Stimulated activated CD4-positive, alpha-beta T cell treated with anti-CD3 and anti-CD28 coated beads, Interleukin-4, amount 100 ng/mL, for 4 hours (primary cell): Measurements from ENCODE around the gene COL15A1.

ENCODE experiments used
- DNase-seq, 2 experiments: peaks; one replicate each; pipeline ENCODE4 v3.0.0-alpha.2; 2020

The COL15A1 gene

DNA sequence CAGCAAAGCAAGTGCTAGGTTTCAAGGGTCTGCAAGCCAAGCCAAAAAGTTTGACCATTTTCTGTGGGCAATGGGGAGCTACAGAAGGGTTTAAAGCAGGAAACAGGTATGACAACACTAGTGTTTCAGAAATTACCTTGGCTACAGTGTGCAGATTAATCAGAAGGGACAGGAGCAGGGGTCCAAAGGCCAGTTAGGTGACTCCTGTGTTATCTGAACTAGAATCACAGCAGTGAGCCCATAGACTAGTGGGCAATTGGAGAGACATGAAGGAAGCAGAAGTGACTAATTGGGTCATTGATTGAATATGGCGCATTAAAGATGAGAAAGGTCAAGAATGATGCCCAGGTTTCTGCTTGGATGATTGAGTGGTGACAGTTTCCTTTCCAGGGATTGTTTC is 119.8 kb downstream of the COL15A1 start:
- DNase-seq: no peak

DNA sequence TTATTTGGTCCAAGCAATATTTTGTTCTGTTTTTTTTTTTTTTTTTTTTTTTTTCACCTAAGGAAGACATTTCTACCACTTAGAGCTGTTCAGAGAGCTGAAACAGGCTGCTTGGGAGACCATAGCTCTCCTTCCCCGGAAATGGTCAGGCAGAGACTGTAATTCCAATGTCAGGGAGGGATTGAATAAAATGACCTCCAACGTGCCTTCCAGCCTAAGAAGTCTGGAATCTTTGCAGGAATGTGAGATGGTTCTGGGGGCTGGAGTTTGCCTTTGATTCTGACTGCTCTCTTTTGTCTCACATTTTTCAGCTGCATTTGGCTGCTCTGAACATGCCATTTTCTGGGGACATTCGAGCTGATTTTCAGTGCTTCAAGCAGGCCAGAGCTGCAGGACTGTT is 122.9 kb downstream of the COL15A1 start:
- DNase-seq: no peak

DNA sequence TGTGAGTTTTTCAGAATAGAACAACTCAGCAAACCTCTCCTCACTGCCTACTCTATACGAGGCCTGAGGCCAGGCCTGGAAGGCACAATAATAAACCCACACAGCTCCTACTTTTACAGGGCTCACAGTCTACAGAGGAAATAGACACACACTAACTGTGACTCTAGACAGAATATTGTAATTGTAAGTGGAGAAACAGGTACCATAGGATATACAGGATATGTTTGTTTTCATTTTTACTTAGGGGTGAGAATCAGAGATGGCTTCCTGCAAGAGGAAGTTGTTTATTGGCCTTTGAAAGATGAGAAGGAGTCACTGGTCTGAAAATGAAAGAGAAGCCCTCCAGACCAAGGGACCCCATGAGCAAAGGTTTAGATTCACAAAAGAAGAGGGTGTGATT is 125.4 kb downstream of the COL15A1 start:
- DNase-seq: no peak

DNA sequence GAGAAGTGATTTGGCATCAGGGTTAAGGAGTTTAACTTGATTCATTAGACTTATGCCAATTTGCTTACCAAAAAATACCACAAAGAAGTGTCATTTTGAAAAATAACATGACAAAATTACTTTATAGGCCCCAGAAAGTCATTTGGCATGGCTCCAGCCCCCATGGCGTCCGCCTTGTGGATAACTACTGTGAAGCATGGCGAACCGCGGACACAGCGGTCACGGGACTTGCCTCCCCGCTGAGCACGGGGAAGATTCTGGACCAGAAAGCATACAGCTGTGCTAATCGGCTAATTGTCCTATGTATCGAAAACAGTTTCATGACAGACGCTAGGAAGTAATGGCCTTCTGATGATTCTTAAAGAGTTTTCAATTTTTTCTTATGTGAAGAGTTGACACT is 125.8 kb downstream of the COL15A1 start:
- DNase-seq: no peak

DNA sequence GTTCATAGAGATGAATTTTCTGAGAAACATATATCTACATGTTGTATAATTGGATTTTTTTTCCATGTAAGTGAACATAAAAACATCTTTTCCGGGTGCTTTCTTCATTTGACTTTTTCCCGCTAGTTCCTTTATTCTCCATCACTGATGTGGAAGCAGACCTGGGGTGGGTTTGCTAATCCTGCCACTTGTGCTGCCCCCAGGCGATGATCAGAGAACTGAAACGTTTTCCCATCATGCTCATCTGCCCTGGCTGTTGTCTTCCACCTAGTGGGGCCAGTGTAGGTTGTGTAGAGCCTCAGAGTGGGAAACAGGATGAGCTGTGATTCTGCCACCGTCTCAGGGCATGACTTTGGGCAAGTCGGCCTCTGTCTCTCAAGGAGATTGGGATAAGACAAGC is 127.0 kb downstream of the COL15A1 start:
- no peak for DNase-seq

DNA sequence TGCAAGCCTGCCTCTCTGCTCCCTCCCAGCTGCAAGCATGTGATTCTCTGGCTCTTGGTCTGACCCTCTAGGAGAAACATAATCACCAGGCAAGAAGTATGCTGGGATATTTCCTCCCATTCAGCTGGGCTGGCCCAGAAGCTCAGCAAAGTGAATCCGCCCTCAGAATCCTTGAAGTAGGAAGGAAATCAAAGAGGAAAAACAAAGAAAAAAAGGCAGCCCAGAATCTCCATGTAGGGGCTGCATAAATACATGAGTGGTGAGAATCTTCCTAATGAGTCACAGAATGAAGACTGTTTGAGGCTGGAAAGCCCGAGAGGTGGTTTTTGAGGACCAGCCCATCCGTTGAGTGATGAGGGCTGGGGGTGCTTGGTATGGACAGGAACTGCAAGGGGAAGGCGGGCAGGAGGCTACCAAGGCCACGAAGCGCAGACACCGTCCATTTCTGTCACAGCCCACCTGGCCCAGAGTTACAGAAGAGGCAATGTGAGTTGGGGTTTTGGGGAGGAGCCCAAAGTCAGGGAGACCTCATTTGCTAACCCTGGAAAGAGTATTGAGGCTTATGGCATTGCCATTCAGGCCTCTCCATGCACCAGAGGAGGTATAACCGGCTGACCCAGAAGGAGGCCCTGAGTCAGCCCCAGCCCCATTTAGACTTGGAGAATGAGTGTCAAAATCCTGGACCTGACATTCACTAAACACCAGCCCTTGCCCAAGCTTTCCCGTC is 127.8 kb downstream of the COL15A1 start:
- no peak for DNase-seq

DNA sequence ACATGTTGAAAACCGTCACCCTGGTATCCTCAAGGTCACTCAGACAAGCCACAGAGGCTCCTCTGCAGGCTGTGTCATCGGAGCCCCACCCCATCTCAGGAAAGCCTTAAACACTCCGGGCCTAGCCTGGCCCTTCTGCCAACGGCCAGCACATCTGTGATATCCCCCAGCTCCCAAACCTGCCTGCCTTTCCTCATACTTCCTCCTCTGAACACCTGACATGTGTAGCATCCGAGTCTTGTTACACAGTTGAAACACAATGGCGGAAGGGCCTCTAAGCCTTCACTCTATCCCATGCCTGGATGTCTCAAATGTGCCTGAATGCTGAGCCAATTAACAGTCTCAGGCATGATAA is 128.3 kb downstream of the COL15A1 start:
- no peak for DNase-seq

DNA sequence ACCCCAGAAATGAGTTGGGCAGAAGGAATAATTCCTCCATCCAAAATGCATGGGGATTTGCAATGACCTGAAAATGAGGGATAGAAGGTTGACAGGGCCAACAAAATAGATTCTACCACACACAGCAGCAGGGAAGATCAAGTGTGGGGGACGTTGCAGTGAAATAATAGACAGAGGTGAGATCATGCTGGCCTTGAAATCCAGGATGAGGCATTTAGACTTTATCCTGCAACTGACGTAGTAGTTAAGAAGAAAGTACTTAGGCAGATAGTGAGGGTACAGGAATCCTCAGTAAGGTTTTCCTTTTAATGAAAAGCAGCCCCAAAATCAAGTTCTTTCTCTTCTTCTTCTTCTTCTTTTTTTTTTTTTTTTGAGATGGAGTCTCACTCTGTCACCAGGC is 129.6 kb downstream of the COL15A1 start:
- no peak for DNase-seq

DNA sequence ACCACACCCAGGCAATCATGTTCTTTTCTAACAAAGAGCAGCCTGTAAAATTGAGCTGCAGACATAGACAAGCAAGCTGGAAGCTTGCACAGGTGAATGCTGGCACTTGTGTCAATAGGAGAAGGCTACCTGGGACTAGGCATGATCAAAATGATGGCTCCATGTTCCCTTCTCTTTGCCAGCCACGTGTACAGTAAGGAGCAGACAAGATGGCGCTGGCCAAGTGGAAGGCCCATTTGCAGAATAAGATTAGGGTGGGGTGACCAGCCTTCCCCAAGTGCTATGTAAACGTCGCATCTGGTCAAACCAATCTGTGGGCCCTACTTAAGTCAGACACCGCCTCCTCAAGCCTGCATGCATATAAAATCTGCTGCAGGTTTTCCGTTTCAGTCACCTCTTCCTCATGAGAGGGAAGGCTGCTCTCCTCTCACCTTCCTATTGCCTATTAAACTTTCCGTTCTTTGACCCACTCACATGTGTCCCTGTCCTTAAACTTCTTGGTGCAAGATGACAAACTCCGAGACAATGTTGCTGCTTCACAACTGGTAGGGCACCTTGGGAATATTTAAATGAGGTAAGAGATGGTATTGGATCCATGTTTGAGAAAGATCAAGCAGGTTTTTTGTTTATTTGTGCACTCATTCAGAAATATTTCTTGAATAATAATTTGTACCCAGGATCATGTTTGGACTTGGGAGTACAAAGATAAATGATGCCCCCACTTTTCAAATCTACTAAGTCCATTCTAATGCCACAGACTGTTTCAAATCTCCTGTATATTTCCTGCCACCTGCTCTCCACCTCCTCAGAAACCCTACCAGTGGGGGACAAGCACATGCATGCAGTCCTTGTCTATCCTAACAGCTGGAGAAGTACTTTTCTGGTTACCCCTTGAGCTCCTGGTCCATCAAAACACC is 130.5 kb downstream of the COL15A1 start:
- no peak for DNase-seq

DNA sequence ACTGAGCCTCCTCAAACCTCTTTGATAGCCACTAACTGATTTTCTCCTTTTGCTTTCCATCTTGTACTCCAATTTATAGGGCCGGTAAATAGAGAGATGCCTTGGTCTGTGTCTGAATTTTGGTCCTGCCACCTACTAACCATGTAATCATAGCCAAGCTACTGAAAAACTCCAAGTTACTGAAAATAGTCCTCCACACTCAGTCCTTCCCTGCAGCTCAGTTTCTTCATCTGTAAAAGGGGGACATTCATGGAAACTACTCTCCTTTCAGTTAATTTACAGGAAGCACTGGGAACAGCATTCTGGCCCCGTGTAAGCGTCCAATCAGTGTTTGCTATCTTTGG is 131.2 kb downstream of the COL15A1 start:
- no peak for DNase-seq

DNA sequence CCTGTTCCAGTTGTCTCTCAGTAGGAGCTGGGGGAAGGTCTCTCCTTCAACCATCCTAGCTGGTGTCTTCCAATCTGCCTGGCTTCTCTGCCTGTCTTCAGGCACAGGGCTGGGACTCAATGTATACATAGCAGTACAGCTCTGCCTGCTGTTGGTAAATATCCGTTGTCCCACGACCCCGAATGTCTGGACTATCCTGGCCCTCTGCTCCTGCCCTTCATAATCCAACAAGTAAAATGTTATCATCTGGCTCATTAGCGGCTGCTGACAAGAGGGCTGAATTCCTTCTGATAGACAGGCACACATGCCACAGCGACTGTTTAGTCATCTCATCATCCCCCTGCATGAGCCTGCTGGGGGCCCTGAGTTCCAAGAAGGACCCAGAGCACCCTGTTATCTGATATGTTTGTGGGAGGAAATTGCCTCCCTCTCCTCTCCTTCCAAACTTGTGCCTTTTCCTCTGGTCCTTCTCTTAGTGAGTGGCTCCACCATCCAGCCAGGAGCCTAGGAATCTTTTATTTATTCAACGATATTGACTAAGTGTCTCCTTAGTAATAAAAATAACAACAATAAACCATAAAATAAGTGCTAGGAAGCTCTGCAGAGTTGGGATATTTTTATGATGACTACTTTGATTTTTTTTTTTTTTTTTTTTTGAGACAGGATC is 131.7 kb downstream of the COL15A1 start:
- DNase-seq: no peak

DNA sequence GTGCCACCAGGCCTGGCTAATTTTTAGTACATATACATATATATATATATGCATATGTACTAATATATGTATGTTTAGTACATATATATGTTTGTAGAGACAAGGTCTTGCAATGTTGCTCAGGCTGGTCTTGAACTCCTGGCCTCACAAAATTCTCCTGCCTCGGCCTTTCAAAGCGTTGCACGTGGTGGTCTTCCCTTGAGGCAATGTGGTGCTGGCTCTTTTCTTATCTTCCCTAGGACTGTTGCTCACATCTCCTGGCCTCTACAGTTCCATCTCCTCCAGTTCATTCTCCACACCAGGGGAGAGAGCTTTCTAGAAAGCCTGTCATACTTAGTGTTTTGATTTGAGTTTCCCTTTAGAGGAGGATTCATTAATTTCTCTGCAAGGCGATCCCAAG is 132.3 kb downstream of the COL15A1 start:
- no peak for DNase-seq

DNA sequence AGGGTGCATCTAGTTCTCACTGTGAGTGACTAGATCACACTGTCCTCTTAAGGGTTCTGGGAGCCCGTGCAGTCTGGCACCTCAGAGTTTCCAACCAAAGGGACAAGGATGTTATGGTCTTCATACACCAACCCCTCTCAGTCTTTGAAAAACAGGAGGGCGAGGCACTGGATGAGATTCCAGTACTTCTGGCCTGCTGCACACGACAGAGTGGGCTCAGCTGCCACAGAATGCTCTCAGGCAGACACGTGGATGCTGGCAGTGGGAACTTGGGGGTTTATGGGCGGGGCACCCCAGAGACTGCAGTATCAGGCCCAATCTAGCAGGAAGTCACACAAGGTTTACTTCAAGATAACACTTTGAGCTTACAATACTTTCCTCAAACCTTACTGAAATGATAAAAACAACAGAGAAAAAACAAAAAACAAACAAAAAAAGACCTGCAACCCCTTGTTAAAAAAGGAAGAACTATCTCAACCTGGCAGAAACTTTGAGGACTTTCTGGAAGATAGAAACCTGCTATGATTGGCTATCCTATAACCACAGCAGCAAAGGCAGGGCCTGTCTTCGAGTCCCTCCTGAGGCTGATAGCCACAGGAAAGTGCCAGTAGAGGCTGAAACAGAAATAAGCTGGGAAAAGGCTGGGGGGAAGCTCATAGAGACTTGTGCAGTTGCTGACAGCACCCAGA is 132.9 kb downstream of the COL15A1 start:
- peak in 1 of 2 experiments; percentile 38 for DNase-seq

DNA sequence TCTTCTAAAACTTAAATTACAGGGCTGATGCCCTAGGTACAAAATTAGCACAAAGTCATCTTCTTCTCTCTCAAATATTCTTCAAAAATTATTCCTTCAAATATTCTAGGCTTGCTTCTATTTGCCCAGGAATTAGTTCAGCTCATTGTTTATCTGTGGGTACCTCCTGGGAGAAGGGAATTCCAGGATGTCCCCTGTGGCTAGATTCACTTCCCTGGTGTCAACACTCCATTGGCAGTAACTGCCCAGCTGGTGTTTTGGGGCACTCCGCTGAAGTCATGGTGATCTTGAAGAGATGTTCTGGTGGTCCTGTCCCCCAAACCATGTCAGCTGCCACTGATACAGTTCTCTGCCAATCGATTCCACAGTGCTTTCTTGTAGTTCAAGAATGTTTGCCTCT is 135.0 kb downstream of the COL15A1 start:
- DNase-seq: no peak

DNA sequence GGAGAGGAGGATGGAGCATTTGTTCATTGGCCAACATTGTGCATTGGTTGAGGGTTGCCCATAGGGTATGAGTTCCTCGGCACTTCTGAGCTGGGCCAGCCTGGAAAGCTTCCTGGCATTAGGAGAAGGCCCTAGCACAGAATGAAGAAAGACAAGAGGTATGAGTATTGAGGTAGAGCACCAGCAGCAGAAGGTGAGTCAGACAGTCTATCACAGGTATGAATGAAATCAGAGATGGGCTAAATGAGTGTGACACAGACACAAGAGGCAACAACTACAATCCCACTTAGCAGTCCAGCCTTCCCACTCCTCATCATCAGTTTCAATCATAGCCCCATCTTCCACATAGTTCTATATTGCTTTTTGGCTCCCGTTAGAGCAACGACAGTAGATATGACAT is 135.8 kb downstream of the COL15A1 start:
- no peak for DNase-seq

DNA sequence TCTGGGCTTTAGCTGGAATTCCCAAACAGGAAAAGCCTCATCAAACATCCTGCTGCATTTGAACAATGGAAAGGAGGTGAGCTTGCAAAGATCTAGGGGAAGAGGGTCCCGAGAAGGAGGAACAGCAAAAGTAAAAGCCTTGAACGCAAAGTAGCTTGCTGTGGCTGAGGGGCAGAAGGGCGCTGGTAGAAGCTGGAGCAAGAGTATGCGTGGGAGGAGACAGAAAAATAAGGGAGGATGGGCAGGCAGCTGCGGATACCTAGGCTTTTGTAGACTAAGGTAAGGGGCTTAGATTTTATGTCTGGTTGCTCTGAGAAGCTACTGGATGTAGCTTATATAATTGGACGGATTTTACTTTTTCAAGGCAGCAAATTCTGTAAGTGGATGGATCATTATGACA is 139.3 kb downstream of the COL15A1 start:
- DNase-seq: no peak

DNA sequence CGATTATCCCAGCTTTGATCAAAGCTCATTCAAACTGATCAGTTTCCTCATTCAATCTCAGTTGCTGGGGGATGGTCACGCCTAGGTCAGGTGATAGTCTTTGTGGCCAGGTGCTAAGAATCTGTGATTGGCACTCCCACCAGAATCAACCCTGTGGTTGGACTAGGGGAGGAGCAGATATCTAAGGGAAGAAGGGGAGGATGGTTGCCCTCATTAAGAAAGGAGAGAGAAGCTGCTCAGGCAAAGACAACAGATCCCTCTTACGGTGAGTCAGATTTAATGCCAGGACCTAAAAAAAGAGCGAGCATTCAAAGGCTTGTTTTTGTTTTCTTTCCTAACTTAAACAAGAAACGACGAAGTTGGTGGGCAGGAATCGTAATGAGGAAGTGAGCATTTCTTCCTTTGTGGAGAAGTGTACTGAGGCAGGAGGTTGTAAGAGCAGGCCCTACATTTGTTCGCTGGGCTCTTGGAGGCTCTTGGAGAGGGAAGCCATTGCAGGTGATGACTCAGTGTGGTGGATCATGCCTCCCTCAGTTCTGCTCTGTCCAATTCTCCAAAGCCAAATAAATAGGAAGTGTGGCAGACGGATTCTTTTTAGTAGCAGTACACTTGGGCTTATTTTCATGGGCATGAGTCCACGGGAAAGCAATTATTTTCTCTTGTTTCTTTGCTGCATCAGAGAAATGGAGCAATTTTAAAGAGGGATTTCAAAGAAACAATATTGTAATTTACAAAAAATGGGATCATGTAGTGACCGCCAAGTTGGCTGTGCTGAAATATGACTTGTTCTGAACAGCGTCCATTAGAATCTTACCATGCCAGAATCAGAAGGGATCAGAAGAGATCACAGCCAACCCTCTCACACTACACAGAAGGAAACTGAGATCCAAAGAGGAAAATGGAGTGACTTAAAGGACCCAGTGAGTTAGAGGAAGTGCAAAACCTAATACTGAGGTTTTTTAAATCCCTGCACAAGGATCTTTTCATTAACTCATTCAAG is 142.5 kb downstream of the COL15A1 start:
- DNase-seq: no peak

DNA sequence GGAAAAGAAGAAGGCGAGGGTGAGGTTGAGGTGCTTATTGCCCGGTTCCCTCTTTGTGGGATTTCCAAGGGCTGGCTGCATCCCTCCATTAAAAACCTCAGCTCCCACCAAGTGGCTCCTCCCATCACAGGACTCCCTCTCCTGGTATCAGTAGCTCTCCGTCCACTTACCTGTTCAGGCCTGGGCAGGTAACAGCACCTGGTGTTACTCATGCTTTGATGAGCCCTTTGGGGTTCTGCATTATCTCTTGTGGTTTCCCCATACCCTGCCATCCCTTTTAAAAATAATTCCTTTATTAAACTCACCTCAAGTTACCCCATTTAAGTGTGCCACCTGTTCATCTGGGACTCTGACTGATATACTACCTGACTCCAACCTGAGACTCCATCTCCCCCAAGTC is 143.8 kb downstream of the COL15A1 start:
- no peak for DNase-seq

DNA sequence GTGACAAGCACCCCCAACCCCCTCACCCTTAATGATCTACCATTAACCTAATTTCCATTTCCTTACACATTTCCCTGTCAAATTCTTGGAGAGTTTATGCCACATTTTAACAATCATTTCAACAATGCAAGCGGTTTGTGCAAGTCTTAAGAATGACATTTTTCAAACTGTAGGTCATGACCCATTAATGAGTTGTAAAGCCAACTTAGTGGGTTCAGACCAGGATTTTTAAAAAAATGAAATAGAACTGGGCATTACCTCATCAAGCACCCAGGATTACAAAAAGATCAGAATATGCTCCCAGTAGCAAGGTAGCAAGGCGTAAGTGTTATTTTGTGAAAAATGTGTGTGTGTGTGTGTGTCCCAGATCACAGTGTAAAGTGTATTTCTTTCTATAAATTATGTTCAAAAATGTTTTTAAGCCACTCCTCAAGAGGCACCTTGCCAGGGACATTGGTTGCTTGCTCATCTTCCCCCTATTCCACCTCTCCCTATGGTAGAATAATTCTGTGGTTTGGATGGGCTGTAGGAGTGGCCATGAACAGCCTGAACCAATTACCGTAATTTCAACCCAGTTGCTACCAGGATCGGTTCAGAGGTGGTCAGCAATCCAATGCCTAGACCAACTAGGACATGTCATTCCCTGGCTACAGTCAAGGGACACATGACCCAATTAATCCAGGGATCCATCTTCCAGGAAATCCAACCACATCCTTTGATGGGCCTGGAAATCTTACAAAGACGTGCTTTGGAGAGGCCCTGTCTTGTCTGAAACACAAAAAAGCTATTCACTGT is 146.8 kb downstream of the COL15A1 start:
- DNase-seq: no peak

DNA sequence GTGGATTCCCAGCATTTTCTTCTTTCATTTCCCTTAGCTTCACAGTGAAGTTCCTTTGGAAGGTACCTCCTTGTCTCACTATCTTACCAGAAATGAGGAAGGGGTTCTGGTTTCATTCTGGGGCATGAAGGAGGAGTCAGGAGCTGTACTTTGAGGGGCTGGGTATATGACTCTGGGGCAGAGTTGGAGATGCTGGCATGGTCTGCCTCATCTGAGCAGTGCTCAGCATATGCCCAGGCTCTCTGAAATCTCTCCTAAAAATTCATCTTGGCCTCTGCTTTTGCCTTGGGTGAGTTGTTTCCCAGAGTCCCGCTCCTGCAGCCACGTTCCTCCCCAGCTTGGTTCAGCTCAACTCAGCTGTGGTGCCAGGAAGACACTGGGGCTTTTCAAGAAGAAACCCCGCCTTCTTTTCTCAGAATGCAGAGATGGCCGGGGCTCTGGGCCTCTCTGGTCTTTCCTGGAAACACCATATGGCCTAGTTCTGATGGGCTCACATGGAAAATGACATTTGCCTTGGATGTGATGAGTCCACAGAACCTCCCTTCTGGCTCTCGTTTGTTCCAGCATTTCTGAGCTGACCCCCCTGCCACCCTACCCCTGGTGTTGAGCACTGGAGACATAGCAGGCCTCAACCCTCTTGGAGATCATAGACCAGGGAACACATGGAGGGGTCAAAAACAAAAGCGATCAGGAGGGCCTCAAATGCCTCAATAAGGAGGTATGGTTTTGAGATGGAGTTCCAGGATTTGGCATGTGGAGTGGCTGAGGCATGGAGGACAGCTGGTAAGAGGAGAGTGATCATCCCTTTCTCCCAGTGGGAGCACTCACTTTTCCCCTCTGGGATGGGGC is 149.2 kb downstream of the COL15A1 start:
- DNase-seq: no peak
